Measurements from ENCODE around the gene DNAJA4. TPM values are rescaled to one million over a fixed set of nuclear protein-coding genes. Genes with fewer than 3 reads are reported as not detected.

DNAJA4 gene
- total RNA-seq, 1 donor from 2014 or later: 34.4 TPM

GRCh38 chr15:78233496-78233895 is 30.9 kb upstream of the DNAJA4 start:
- TF ChIP-seq CTCF (IDR thresholded peaks at IDR 0.05): no peak

GRCh38 chr15:78234515-78235040 is 29.8 kb upstream of the DNAJA4 start, which contains the start of gene ACSBG1:
Gene ACSBG1, minus strand, starts transcription at chr15:78234565. Its CDS starts 64 bp downstream, at chr15:78234501.
- no peak within 1 kb of the TSS for H3K27ac ChIP-seq
- no peaks in the 10 kb centered on the region for H3K27me3 ChIP-seq (ENCODE audit: low read depth)
- intact Hi-C loops (cut with DNase I): no loop called here
- no peak for ATAC-seq
- no peaks in the 10 kb centered on the region for H3K9me3 ChIP-seq
- H3K4me3 ChIP-seq: no peak within 1 kb of the TSS
- DNase-seq: no peak
- no peaks in the 10 kb centered on the region for H3K36me3 ChIP-seq
- TF ChIP-seq CTCF (IDR thresholded peaks at IDR 0.05): no peak
- H3K4me1 ChIP-seq: no peaks in the 10 kb centered on the region

More at GRCh38 chr15:78233496-78233895, 30.9 kb upstream of the DNAJA4 start:
- Histone ChIP-seq H3K4me3 (no peak overlapping the region), H3K27me3 (ENCODE audit: low read depth) (no peaks in the 10 kb centered on the region), H3K36me3 (no peaks in the 10 kb centered on the region), H3K27ac (no peak overlapping the region), H3K4me1 (no peaks in the 10 kb centered on the region), H3K9me3 (no peaks in the 10 kb centered on the region)
- intact Hi-C loops (cut with DNase I): no loop called here
- DNase-seq (no peak), ATAC-seq (no peak)

GRCh38 chr15:78236491-78236890 is 27.9 kb upstream of the DNAJA4 start:
- DNase-seq (no peak), ATAC-seq (no peak)
- no peak for TF ChIP-seq CTCF (IDR thresholded peaks at IDR 0.05)
- intact Hi-C loops (cut with DNase I): no loop called here
- Histone ChIP-seq H3K27me3 (ENCODE audit: low read depth) (no peaks in the 10 kb centered on the region), H3K27ac (no peak overlapping the region), H3K4me3 (no peak overlapping the region), H3K9me3 (no peaks in the 10 kb centered on the region), H3K4me1 (no peaks in the 10 kb centered on the region), H3K36me3 (no peaks in the 10 kb centered on the region)

- ATAC-seq: no peak
Measured at GRCh38 chr15:78237146-78237545, 27.2 kb upstream of the DNAJA4 start.

GRCh38 chr15:78239811-78240210 is 24.6 kb upstream of the DNAJA4 start:
- TF ChIP-seq CTCF (IDR thresholded peaks at IDR 0.05): no peak
- Histone ChIP-seq H3K4me1 (no peaks in the 10 kb centered on the region), H3K27ac (no peak overlapping the region), H3K9me3 (no peaks in the 10 kb centered on the region), H3K36me3 (no peaks in the 10 kb centered on the region), H3K4me3 (no peak overlapping the region), H3K27me3 (ENCODE audit: low read depth) (no peaks in the 10 kb centered on the region)
- no peak for DNase-seq
- intact Hi-C loops (cut with DNase I): no loop called here
- no peak for ATAC-seq

More at GRCh38 chr15:78237146-78237545, 27.2 kb upstream of the DNAJA4 start:
- Histone ChIP-seq H3K4me3 (no peak overlapping the region), H3K27me3 (ENCODE audit: low read depth) (no peaks in the 10 kb centered on the region), H3K36me3 (no peaks in the 10 kb centered on the region), H3K27ac (no peak overlapping the region), H3K9me3 (no peaks in the 10 kb centered on the region), H3K4me1 (no peaks in the 10 kb centered on the region)
- DNase-seq: no peak
- no peak for TF ChIP-seq CTCF (IDR thresholded peaks at IDR 0.05)
- intact Hi-C loops (cut with DNase I): no loop called here

Measured in lower lobe of right lung (tissue), 2 donors.